Endothelial cell of umbilical vein (primary cell): ENCODE data around the gene FHIT.

Source experiments
- POLR2A ChIP-seq: IDR thresholded peaks from 2 replicates; pipeline ENCODE4 v1.6.1; 2012; ENCODE audit warnings: low read depth, mild to moderate bottlenecking, control low read depth, low read length
- TF ChIP-seq, protein P1 (sequence below): IDR thresholded peaks from 2 replicates; pipeline ENCODE4 v1.6.1; 2011; ENCODE audit not compliant: insufficient read depth, insufficient read length

DNA sequence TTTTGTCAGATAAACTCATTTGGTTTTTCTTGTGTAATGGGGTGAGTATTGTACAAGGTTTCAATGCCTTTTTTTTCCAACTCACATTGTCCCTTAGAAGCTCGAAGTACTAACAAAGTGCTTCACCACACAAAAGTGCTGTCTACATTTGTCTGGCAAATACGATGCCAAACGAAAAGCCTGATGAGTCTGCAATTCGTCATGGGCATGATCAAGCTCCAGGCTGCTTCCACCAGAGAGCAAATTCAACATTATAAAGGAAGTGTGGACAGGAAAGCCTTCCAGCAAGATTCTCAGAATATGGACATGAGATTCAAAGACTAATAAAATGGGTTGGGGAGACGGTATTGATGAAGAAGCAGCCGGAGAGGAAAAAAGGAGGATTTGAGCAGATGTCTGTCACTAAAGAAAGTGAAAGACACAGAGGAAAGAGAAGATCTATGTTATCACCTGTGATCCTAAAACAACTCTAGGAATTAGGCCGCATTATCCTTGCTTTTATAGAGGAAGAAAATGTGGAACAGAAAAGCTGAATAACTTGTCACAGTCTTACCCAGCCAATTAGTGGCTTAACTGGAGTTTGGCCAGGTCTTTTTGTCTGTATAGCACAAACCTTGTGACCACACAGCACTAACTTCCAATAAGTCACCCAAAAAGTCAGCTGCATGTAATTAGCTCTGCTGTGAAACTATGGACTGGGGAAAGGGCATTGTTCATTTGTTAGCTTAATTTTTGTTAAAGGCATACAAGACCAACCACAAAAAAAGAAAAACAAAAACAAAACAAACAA is 494.8 kb downstream of the FHIT start:
- no peak for TF ChIP-seq POLR2A
- TF ChIP-seq, protein P1, sequence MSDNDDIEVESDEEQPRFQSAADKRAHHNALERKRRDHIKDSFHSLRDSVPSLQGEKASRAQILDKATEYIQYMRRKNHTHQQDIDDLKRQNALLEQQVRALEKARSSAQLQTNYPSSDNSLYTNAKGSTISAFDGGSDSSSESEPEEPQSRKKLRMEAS: no peak
